ENCODE measurements around the gene STBD1.

GRCh38 chr4:76265631-76266218 lies 40.8 kb upstream of the STBD1 start:
- TF ChIP-seq CTCF (IDR thresholded peaks at IDR 0.05) (no peak), POLR2A (IDR thresholded peaks at IDR 0.05) (no peak)
